HG03159 (cell line): Measurements from ENCODE around the gene TLR8.
"Not testable (repeated sequence)": the region's sequence is repeated elsewhere in the genome, so short reads cannot be mapped to it uniquely, and the experiment has no call there.

Experiments
- ATAC-seq: cut with Tn5 transposase; IDR thresholded peaks from one replicate; pipeline ENCODE4 v1.9.1; 2021; ENCODE audit warnings: mild to moderate bottlenecking, moderate library complexity; ENCODE audit not compliant: unreplicated experiment

The TLR8 gene

DNA sequence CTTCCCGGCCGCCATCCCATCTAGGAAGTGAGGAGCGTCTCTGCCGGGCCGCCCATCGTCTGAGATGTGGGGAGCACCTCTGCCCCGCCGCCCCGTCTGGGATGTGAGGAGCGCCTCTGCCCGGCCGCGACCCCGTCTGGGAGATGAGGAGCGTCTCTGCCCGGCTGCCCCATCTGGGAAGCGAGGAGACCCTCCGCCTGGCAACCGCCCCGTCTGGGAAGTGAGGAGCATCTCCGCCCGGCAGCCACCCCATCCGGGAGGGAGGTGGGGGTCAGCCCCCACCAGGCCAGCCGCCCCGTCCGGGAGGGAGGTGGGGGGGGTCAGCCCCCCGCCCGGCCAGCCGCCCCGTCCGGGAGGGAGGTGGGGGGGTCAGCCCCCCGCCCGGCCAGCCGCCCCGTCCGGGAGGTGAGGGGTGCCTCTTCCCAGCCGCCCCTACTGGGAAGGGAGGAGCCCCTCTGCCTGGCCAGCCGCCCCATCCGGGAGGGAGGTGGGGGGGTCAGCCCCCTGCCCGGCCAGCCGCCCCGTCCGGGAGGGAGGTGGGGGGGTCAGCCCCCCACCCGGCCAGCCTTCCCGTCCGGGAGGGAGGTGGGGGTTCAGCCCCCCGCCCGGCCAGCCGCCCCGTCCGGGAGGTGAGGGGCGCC, 56.9 kb downstream of the TLR8 start:
- ATAC-seq, result not testable (repeated sequence)

DNA sequence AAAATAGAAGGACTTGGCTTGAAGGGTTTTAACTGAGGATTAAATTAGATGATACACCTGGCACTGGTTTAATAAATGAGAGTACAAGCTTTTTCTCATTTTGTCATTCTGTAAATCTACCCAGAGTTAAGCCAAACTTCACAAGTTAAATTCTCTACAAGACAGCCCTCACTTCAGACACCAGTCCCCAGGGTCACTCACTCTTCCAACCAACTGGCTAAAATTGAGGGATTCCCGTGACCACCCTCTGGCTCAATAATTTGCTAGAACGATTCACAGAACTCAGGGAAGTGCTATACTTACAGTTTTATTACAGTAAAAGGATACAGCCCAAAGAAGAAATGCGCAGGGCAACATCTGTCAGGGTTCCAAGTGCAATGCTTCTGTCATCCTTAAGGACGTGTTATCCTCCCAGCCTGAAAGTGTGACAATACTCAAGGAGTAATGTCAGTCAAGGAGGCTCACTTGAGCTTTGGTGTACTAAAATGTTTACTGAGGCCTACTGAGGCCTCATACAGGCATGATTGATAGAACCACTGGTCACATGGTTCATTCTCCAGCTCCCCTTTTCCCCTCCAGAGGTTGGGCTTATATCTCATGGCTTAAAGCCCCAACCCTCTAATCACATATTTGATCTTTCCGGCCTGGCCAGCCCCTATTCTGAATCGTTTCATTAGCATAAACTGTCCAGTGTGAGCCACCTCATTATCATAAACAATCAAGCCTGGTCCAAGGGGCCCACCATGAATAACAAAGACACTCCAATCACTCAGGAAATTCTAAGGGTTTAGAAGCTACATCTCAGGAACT, 58.9 kb downstream of the TLR8 start:
- no peak for ATAC-seq

DNA sequence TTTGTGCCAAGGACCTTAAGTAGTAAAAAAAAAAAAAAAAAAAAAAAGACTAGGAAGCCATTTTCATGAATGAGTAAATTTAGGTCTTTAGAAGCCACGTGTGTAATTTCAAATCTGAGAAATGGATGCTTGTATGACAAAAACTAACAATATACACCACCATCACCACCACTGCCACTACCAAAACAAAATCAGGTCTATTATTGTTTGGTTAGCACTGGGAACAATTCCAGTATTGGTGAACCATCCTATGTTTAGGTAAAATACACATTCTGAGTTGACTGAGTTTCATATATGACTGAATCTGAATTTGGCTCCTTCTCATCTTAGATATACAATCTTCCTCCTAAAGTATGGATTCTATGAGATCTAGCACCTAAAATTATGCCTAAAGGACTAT, 59.7 kb downstream of the TLR8 start:
- no peak for ATAC-seq

DNA sequence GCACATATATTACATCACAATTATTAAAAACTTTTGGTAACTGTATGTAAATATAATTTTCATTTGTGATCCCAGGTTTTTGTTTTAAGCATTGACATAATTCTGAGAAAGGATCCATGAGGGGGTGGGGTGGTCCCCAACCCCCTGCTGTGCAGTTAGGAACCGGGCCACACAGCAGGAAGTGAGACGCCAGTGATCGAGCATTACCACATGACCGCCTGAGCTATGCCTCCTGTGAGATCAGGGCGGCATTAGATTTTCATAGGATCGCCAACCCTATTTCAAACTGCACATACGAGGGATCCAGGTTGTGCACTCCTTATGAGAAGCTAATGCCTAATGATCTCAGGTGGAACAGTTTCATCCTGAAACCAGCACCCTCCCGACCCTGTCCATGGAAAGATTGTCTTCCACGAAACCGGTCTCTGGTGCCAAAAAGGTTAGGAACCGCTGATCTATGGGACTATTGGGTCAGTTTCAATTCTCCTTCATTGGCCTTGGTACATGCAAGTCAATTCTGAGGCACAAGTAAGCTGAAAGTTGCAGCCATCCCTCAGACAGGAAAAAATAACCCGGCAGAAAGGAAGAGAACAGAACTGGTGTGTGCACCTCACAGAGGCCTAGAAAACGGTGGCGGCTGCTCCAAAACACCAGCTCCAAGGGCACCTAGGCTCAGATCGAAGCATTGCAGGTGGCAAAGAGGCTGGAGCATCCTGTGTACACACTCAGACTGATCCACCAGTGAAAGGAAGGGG, 61.5 kb downstream of the TLR8 start:
- no peak for ATAC-seq

DNA sequence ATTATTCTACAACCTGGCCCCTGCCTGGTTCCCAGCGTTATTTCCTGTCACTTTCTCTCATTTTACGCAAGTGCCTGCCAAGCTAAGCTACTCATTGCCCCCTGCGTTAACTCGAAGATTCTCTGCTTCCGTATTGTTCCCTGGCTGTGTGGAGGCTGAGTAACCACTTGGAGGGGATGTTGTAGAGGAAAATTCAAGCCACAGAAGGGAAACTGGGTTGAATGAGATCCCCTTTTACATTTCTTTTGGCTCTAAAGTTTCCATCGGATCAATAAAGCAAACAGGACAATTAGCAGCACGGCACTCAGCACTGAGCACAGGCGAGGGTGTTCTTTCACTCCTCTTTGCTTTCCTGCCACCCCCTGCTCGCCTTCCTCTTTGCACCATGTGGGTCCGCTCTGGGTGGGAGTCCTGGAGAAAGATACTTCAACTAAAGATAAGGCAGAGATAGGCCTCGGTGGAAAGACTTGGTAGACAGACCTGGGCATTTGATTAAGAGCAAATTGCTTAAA, 64.3 kb downstream of the TLR8 start:
- no peak for ATAC-seq

DNA sequence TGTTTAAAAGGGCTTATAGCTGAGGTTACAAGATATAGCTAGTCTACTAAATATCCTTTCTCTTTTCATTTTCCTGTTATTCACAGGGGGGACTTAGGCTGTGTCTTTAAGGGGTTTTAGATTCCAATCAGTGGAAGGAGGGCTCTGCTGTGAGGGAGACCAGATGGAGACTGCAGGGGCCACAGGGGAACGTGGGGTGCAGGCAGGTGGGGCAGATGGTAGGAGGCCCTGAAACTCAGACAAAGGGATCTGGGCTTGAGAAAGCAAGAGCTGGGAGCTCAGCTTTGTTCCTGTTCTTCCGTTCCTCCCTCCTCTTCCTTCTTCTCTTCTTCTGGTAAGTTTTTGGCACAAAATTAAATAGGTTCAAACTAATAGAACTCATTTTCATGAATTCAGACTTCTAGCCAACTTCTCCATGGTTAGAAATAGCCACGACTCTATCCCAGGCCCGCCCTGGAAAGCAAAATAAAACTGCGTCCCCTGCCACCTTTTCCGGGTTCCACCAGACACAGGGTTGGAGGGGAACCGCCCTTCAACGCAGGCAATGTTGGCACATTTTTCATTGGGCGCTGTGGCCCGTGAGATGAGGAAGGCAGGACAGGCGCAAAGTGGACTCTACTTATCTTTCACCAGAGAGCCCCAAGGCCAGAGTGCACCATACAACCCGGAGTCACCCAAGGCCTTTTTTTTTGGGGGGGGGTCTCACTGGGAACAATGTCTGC, 65.0 kb downstream of the TLR8 start:
- no peak for ATAC-seq

DNA sequence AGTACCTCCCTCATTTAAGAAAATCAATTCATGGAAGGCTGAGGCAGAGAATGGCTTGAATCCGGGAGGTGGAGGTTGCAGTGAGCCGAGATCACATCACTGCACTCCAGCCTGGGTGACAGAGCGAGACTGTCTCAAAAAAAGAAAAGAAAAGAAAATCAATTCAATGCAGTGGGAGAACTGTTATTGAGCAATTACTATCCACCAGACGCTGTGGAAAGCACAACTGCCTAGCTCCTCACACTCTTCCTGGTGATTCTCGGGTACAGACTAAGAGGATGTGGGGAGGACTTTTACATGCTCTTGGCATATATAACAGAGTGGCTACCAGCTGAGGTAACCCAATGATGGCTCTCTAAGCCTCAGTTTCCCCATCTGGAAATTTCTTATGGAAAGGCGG, 65.8 kb downstream of the TLR8 start:
- ATAC-seq, result no peak
